ENCODE results near the gene SLC6A18. TPM values are rescaled to one million over a fixed set of nuclear protein-coding genes. Genes with fewer than 3 reads are reported as not detected.

SLC6A18 gene
- total RNA-seq, 1 donor from 2014 or later = not detected

DNA sequence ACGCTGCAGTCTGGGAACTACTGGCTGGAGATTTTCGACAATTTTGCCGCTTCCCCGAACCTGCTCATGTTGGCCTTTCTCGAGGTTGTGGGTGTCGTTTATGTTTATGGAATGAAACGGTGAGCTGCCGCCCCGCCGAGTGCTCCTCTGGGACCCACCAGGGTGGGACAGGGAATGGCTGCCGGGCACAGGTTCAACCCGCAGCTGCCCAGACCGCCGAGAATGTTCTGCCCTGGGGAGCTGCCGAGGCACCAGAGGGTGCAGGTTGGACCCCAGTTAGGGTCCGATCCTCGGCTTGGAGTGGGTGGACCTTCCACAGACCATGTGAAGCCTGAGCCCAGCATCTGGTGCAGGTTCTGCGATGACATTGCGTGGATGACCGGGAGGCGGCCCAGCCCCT is 19.1 kb downstream of the SLC6A18 start:
- TF ChIP-seq, protein P1, sequence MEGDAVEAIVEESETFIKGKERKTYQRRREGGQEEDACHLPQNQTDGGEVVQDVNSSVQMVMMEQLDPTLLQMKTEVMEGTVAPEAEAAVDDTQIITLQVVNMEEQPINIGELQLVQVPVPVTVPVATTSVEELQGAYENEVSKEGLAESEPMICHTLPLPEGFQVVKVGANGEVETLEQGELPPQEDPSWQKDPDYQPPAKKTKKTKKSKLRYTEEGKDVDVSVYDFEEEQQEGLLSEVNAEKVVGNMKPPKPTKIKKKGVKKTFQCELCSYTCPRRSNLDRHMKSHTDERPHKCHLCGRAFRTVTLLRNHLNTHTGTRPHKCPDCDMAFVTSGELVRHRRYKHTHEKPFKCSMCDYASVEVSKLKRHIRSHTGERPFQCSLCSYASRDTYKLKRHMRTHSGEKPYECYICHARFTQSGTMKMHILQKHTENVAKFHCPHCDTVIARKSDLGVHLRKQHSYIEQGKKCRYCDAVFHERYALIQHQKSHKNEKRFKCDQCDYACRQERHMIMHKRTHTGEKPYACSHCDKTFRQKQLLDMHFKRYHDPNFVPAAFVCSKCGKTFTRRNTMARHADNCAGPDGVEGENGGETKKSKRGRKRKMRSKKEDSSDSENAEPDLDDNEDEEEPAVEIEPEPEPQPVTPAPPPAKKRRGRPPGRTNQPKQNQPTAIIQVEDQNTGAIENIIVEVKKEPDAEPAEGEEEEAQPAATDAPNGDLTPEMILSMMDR (IDR thresholded peaks at IDR 0.05; ENCODE audit: insufficient read depth, low read length, poor library complexity, severe bottlenecking) = no peak
- Histone ChIP-seq H3K36me3 (ENCODE audit: control insufficient read depth, insufficient read depth, low read length) (no peaks in the 10 kb centered on the region), H3K27me3 (ENCODE audit: control insufficient read depth, insufficient read depth, low read length) (peaks cover 29% of the 10 kb centered on the region)

DNA sequence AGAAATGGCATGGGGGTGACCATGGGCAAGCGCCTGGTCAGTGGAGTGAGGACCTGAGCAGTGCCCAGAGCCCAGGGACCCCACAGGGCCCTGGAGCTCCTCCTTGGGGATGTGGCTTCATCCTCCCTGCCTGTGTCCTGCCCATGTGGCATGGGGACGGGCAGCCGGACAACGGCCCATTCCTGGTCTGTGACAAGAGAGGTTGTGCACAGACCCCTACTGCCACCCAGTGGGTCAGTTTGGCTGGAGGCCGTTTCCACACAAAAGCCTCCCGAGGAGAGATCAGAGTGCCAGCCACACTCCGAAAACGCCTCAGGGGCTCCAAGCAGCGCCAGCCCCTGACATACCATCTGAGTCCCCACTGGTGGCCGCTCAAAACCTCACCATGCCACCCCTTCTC is 19.8 kb downstream of the SLC6A18 start:
- no peak for DNase-seq (ENCODE audit: low read depth)
- H3K27me3 ChIP-seq (ENCODE audit: control insufficient read depth, insufficient read depth, low read length) = peaks cover 27% of the 10 kb centered on the region
- TF ChIP-seq, protein P1 (IDR thresholded peaks at IDR 0.05; ENCODE audit: insufficient read depth, low read length, poor library complexity, severe bottlenecking) = no peak
- no peaks in the 10 kb centered on the region for H3K36me3 ChIP-seq (ENCODE audit: control insufficient read depth, insufficient read depth, low read length)
- no peak overlapping the region for H3K4me3 ChIP-seq (ENCODE audit: low read depth, low read length)

More for the DNA sequence above, 19.1 kb downstream of the SLC6A18 start:
- DNase-seq (ENCODE audit: low read depth) = no peak
- no peak overlapping the region for H3K4me3 ChIP-seq (ENCODE audit: low read depth, low read length)

DNA sequence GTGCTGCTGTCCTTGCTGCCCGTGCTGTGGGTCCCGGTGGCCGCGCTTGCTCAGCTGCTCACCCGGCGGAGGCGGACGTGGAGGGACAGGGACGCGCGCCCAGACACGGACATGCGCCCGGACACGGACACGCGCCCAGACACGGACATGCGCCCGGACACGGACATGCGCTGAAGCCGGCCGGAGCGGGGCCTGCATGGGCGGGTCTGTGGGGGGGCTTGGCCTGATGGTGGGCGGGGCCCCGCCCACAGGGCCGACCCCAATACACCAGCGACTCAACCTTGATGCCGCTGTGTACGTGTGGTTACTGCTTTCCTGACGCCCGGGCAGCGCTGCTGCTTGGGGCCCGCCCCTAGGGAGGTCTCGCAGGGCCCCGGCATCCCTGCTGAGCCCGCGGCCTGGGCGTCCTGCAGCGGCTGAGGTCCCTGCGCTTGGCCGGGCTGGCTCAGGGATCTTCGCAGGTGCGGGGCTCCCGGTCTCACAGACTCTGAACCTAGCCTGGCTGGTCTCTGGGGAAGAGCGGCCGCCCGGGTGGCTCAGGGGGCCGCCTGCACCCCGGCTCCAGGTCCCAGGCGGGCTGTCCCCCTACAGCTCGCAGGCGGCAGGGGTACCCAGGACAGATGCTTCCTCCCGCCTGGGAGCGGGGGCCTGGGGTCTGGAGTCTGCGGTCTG is 20.9 kb downstream of the SLC6A18 start:
- TF ChIP-seq, protein P1 (IDR thresholded peaks at IDR 0.05; ENCODE audit: insufficient read depth, low read length, poor library complexity, severe bottlenecking) = no peak
- peaks cover 30% of the 10 kb centered on the region for H3K27me3 ChIP-seq (ENCODE audit: control insufficient read depth, insufficient read depth, low read length)
- H3K36me3 ChIP-seq (ENCODE audit: control insufficient read depth, insufficient read depth, low read length) = no peaks in the 10 kb centered on the region
- DNase-seq (ENCODE audit: low read depth) = no peak
- no peak overlapping the region for H3K4me3 ChIP-seq (ENCODE audit: low read depth, low read length)

DNA sequence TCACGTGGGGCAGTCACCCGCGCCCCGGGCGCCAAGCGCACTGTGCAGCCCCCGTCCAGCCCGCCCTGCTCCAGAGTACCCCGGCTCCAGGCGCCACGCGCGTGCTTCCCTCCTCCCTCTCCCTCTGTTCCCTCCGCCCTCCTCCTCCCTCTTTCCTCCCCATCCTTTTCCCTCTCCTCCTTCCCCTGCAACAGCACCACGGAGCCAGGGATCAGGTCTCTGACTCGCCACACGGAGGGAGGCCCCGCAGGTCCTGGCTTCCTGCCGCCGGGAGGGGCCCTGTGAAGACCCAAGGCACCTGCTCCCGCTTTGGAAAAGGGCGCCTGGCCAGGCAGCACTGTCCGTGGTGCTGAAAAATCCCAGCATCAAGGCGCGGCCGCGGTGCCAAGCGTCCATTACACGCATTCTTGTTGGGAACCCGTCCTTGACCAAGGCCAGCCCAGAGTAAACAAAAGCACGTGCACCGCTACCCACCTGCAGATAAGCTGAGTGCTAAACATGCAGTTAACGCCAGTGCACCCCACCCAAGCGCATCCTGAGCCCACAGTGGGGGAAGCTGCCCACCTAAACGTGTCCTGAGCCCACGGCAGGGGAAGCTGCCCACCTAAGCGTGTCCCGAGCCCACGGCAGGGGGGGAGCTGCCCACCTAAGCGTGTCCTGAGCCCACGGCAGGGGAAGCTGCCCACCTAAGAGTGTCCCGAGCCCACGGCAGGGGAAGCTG is 21.7 kb downstream of the SLC6A18 start:
- peaks cover 30% of the 10 kb centered on the region for H3K27me3 ChIP-seq (ENCODE audit: control insufficient read depth, insufficient read depth, low read length)
- no peaks in the 10 kb centered on the region for H3K36me3 ChIP-seq (ENCODE audit: control insufficient read depth, insufficient read depth, low read length)
- no peak overlapping the region for H3K4me3 ChIP-seq (ENCODE audit: low read depth, low read length)
- TF ChIP-seq, protein P1 (IDR thresholded peaks at IDR 0.05; ENCODE audit: insufficient read depth, low read length, poor library complexity, severe bottlenecking) = no peak
- DNase-seq (ENCODE audit: low read depth) = no peak

DNA sequence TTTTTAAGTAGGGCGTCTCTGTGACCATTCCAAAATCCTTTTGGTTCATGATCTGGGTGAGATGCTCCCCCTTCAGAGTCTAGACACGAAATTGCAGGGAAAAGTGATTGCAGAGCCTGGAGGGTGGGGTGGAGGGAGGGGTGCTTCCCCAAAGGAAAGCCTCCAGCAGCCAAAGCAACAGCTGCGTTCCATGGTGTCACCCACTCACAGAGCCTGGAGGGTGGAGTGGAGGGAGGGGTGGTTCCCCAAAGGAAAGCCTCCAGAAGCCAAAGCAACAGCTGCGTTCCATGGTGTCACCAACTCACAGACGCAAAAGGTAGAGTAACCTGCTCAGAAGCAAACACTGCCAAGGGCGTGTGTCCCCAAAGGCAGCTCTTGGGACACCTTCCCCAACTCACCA is 22.6 kb downstream of the SLC6A18 start:
- TF ChIP-seq, protein P1 (IDR thresholded peaks at IDR 0.05; ENCODE audit: insufficient read depth, low read length, poor library complexity, severe bottlenecking) = no peak
- H3K4me3 ChIP-seq (ENCODE audit: low read depth, low read length) = no peak overlapping the region
- no peaks in the 10 kb centered on the region for H3K36me3 ChIP-seq (ENCODE audit: control insufficient read depth, insufficient read depth, low read length)
- no peak for DNase-seq (ENCODE audit: low read depth)
- H3K27me3 ChIP-seq (ENCODE audit: control insufficient read depth, insufficient read depth, low read length) = peaks cover 30% of the 10 kb centered on the region

Measured in kidney epithelial cell (primary cell).